Glomerular visceral epithelial cell (primary cell): ENCODE results near the gene GARS1.
"Not testable (repeated sequence)": the region's sequence is repeated elsewhere in the genome, so short reads cannot be mapped to it uniquely, and the experiment has no call there.

ENCODE experiments used
- DNase-seq: peaks from one replicate; pipeline ENCODE4 v3.0.0-alpha.2; 2016; ENCODE audit errors: extremely low spot score

Gene GARS1

GRCh38 chr7:30627026-30627425, 32.3 kb downstream of the GARS1 start:
- DNase-seq = no peak

GRCh38 chr7:30630986-30631385, 36.3 kb downstream of the GARS1 start:
- DNase-seq = no peak

DNA sequence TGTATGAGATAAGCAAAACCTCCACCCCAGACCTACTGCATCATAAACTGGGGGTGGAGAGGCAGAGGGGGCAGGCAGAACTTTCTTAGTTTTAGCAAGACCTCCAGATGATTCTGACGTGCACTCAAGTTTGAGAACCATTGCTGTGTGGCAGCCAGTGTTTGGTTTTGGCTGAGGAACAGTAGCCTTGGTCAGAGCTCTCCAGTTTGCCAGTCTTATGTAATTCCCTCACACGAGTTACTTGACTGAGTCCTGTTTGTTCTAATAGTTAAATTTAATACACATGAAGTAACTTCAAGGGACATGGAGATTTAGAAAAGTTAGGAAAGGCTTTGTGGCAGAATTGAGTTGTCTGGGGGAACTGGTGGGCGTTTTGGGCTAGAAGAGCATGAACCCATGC, 38.5 kb downstream of the GARS1 start:
- DNase-seq = no peak

DNA sequence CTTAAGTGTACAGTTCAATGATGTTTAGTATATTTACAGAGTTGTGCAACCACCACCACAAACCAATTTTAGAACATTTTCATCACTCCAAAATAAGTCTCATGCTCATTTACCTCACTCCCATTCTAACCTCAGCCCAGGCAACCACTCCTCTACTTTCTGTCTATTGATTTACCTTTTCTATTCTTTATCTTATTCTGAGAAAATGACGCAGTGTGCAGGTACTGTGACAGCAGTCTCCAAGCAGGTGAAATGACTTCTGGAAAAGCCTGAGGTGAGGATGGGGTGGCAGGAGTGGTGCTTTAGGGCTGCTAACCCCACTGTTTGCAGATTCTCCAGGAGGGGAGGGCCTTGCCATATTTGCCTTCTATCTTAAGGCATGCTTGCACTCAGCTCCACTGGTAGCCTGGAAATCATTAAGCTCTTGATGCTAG, 39.5 kb downstream of the GARS1 start:
- no peak for DNase-seq

DNA sequence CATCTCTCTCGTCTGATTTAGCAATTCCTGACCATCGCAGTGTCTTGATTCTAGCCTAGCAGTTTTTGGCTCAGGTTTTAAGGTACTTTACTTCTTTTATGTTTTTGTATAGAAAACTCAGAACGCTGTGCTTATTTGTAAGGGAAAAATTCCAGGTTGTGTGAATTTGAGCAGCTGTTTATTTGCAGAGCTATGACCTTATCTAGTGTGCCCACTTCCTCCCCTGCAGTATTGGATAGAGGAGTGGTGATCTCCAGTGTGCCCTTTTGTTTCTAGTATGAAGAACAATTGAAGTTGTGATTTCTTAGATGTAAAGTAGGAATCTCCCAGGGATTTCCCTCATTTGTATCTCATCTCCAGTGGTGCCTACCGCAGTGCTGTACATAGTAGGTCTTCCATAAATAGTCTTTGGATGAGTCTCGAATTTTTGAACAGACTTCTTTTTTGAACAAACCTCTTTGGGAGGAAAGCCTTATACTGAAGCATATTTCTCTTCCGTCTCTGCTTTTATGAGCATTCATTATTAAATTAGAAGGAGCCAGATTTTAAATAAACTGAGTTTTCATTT, 40.0 kb downstream of the GARS1 start:
- no peak for DNase-seq

GRCh38 chr7:30635798-30636197, 41.1 kb downstream of the GARS1 start:
- DNase-seq = no peak

- not testable (repeated sequence) for DNase-seq
These were observed 47.6 kb downstream of the GARS1 start for GRCh38 chr7:30642322-30642721.

DNA sequence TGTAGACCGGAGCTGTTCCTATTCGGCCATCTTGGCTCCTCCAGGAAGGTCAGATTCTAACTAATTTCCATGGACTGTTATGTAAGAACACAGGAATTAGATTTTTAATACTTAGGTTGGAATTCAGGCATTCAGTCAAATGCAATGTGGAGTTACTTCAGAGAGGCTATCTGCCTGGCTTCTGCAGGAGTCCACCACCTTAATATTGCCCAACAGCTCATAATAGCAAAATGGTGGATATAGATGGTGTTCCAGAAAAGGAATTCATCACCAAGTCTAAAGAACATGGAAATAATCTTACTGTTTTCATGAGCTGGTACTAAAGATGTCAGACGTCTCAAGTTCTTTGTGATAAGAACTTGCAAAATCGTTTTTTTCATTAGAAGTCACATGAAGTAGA, 48.1 kb downstream of the GARS1 start:
- DNase-seq = no peak

- no peak for DNase-seq
These were observed 49.7 kb downstream of the GARS1 start for GRCh38 chr7:30644286-30644955.

DNA sequence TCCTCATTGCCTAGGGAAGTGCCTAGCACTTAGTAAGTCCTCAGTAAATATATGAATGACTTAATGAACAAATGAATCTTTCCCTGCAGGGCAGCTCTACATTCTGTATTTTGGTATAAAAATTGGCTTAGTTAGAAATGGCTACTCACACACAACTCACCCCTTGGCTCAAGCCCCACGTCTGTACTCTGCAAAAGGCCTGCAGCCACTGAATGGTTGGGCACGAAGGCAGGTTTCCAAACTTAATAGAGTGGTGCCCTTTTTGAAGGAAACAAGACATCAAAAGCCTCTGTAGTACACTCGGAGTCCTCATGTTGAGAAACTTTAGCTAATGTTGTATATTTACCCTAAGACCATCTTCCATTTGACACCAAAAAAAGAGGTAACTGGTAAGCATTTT, 51.0 kb downstream of the GARS1 start:
- DNase-seq = no peak

DNA sequence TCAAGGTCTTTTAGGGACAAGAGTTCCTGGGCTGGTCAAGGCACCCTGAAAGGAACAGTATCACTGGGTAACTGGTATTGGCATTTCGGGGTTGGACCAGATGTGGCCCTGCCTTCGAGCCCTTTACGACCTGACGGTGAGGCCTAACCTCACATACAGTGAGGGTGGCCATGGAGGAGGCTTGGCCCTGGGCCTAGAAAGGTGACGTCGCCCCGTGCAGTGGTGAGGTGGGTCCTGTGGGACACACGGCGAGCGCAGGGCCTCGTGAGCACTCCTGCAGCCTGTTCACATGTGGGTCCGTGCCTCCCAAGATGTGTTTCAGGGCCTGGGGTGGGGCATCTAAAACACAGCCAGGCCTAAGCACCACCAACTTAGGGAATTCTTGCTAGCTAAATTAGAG, 51.5 kb downstream of the GARS1 start:
- no peak for DNase-seq

GRCh38 chr7:30647589-30648364, 53.1 kb downstream of the GARS1 start:
- no peak for DNase-seq

DNA sequence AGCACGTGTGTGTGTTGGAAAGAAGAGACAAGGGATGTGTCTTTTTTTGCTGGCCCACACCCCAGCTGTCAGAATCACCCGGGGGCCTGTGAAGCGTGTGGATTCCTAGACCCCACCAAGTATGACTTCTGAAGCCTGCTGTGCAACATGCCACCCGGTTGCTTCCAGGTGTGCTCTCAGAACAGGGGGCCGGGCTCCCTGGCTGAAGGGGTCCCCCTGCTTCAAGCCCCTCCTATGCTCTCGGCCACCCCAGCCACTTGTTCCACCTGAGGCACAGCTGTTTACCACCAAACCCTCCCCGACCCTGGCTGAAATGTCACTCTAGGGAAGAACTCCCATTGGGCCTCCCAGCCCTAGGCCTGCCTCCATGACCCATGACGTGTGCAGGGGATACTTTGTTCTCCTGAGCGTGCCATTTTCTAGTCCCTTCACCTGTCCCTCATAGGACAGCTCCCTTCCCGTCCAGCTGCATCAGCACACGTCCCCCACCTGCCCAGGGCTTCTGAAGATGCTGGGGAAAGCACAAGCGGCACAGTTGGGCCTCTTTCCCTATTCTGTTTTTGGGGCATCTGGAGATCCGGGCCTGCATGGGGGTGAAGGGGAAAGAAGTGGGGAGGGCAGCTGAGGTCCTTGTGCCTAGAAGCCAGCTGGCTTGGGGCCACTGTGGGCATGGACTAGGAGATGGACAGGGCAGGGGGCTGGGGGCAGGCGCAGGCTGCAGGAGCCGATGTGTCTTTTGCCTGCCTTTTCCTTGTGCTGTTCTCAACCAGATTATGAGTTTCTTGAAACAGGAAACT, 54.3 kb downstream of the GARS1 start:
- no peak for DNase-seq

DNA sequence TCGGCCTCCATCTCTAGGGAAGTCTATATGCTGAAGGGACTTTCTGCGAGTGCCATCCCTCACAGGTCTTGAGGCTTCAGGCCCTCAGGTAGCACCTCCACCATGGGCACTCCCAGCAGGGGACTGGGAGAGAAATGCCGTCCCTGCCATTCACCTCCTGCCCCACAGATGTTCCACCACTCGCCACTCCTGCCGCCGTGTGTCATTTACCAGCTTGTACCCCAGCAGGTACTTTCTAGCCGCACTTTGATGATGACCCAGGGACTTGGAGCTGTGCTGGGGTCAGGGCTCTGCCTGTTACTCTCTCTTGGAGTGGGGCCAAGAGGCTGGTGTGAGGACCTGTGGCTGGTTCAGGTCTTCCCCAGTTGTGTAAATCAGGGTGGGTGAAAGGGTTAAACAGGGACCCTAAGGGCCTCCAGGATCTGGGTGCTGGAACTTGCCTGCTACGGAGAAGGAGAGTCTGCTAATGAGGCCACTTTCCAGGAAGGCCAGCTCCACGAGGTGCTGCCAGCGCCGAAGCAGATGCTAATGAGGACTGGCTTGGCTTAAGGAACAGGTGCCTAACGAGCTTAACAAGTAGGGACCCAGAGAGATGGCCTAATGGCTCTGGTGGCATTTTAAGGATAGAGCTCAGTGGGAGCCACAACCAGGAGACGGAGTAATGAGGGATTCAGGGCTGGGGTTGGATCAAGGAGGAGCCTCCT, 55.2 kb downstream of the GARS1 start:
- no peak for DNase-seq

GRCh38 chr7:30650421-30650808, 55.7 kb downstream of the GARS1 start:
- no peak for DNase-seq

GRCh38 chr7:30652132-30652531, 57.5 kb downstream of the GARS1 start:
- no peak for DNase-seq

- DNase-seq = no peak
These were observed 58.3 kb downstream of the GARS1 start for GRCh38 chr7:30652698-30653641.

GRCh38 chr7:30654296-30655090, 59.8 kb downstream of the GARS1 start:
- no peak for DNase-seq

- no peak for DNase-seq
These were observed 60.7 kb downstream of the GARS1 start for GRCh38 chr7:30655096-30655970.
